Esophagus muscularis mucosa (tissue), 3 donors: ENCODE data around the gene C1orf21.

Experiments
- POLR2A ChIP-seq: fragments of 450-650 bp; IDR thresholded peaks from one replicate; pipeline ENCODE4 v1.6.1; 2017; ENCODE audit warnings: antibody characterized with exemption, moderate library complexity, mild to moderate bottlenecking, low read depth
- TF ChIP-seq, protein P1 (sequence below), 3 experiments: fragments of 200-600 bp in 2 of 3; fragments of 450-650 bp in 1 of 3; sonication (generic) in 2 of 3; IDR thresholded peaks; one replicate each; pipeline ENCODE4 v1.5.1; 2017 to 2019; ENCODE audit warnings: antibody characterized with exemption in 3 of 3, mild to moderate bottlenecking in 2 of 3, moderate library complexity in 1 of 3

DNA sequence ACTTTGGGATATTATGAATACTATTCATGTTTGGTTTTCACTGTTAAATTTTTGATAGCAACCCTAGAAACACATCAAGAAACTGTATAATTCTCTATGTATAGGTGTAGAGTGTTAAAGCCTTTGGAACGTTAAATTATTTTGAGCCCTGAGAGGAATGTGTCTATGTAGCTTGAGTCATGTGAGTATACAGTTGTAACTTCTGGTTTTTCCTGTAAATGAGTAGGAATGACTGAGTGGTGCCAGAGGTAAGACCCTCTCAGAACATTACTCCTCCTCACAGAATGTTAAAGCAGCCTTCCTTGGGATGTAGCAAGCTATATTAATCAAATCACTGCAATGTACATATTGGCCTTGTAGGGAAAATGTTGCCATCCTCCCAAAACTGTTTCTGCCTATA is 69.0 kb downstream of the C1orf21 start:
- TF ChIP-seq, protein P1, sequence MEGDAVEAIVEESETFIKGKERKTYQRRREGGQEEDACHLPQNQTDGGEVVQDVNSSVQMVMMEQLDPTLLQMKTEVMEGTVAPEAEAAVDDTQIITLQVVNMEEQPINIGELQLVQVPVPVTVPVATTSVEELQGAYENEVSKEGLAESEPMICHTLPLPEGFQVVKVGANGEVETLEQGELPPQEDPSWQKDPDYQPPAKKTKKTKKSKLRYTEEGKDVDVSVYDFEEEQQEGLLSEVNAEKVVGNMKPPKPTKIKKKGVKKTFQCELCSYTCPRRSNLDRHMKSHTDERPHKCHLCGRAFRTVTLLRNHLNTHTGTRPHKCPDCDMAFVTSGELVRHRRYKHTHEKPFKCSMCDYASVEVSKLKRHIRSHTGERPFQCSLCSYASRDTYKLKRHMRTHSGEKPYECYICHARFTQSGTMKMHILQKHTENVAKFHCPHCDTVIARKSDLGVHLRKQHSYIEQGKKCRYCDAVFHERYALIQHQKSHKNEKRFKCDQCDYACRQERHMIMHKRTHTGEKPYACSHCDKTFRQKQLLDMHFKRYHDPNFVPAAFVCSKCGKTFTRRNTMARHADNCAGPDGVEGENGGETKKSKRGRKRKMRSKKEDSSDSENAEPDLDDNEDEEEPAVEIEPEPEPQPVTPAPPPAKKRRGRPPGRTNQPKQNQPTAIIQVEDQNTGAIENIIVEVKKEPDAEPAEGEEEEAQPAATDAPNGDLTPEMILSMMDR (IDR thresholded peaks at IDR 0.05), result no peak
- no peak for TF ChIP-seq POLR2A
